Measurements from ENCODE around the gene LDLRAD4. TPM values are rescaled to one million over a fixed set of nuclear protein-coding genes. Genes with fewer than 3 reads are reported as not detected.

Gene LDLRAD4
- total RNA-seq (2022; extraction: Qiagen RNA extraction) = 1.1 to 3.3 TPM (median 2.4 TPM) in 5 replicates

DNA sequence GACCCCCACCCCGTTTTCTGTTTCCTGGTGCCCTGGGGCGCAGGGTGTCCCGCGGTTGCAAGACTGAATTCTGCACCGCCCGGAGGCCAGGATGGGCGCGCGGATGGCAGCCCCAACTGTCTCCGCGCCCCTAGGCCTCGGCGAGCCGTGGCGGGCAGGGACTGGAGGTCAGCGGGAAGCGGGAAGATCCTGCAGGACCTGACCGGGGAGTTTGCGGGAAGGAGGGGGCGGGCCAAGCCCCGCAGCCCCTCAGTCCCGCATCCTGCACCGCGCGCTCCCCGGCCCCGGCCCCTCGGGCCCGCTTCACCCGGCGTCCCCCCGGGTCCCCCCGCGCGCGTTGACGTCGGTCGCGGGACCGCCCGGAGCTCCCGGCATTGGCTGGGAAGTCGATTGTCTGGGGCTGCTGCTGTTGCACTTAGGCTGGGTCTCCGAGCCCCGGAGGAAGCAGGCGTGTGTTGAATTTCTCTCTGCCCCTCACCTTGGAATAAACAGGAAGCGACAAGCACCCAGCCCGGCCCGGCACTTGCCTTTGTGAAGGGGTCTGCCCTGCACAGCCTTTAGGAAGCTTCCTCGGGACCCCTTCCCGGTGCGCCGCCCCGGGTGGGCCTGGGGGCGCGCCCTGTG, at the start of gene LDLRAD4:
LDLRAD4 (plus strand) TSS at position 393 of the 624 bp plus-strand sequence.

Other genes starting within 250 kb of the LDLRAD4 start
- gene CEP192, start 227.4 kb upstream of the LDLRAD4 start, total RNA-seq (2022; extraction: Qiagen RNA extraction) = 6.8 to 9.2 TPM (median 7.7 TPM) in 5 replicates